Sigmoid colon (tissue), 7 donors: ENCODE results near the gene PADI1. TPM values are rescaled to one million over a fixed set of nuclear protein-coding genes. Genes with fewer than 3 reads are reported as not detected.

ENCODE experiments used
- DNase-seq: peaks from one replicate; pipeline ENCODE4 v3.0.0-alpha.2; 2019
- H3K27ac ChIP-seq, 4 donors: fragments of 200-600 bp; sonication (generic); one replicate each; pipeline ENCODE4 v1.5.1; 2016 to 2019; ENCODE audit warnings: mild to moderate bottlenecking in 1 of 4
- H3K27me3 ChIP-seq, 3 donors: fragments of 200-600 bp; sonication (generic); one replicate each; pipeline ENCODE4 v1.5.1; 2019; ENCODE audit warnings: mild to moderate bottlenecking in 1 of 3
- H3K36me3 ChIP-seq, 4 donors: fragments of 200-600 bp; sonication (generic); one replicate each; pipeline ENCODE4 v1.5.1; 2016 to 2019
- H3K4me1 ChIP-seq, 4 donors: fragments of 200-600 bp; sonication (generic); one replicate each; pipeline ENCODE4 v1.5.1; 2017 to 2019
- H3K4me3 ChIP-seq, 4 donors: fragments of 200-600 bp; sonication (generic); one replicate each; pipeline ENCODE4 v1.5.1; 2017 to 2019; ENCODE audit warnings: mild to moderate bottlenecking in 2 of 4, moderate library complexity in 1 of 4
- H3K9me3 ChIP-seq, 4 donors: fragments of 200-600 bp in 3 of 4; sonication (generic) in 3 of 4; one replicate each; pipeline versions ENCODE4 v1.5.1 to v1.6.1; 2013 to 2019
- CTCF ChIP-seq, 4 experiments: fragments of 450-650 bp in 3 of 4; fragments of 200-600 bp in 1 of 4; IDR thresholded peaks; one replicate each; pipeline ENCODE4 v1.5.1; 2016 to 2019; ENCODE audit warnings: antibody characterized with exemption in 4 of 4, mild to moderate bottlenecking in 3 of 4, moderate library complexity in 2 of 4
- EP300 ChIP-seq, 4 donors: sonication (generic); formaldehyde crosslinking; IDR thresholded peaks; one replicate each; pipeline ENCODE4 v1.6.1; 2017; ENCODE audit warnings: antibody characterized with exemption in 4 of 4
- POLR2A ChIP-seq, 2 donors: fragments of 450-650 bp; IDR thresholded peaks; one replicate each; pipeline ENCODE4 v1.6.1; 2016; ENCODE audit warnings: antibody characterized with exemption in 2 of 2, mild to moderate bottlenecking in 2 of 2, moderate library complexity in 2 of 2
- POLR2AphosphoS5 ChIP-seq, 4 donors: sonication (generic); formaldehyde crosslinking; IDR thresholded peaks; one replicate each; pipeline ENCODE4 v1.6.1; 2017; ENCODE audit warnings: antibody characterized with exemption in 4 of 4
- WGBS, 2 donors: extraction: QIAGEN DNeasy Blood & Tissue Kit; methylation state at CpG; one replicate each; pipeline ENCODE4 v1.1.7; 2013; 5-methylcytosine and 5-hydroxymethylcytosine counted together
- intact Hi-C: fragments of 100-400 bp; cut with DNase I; formaldehyde crosslinking; loops from one replicate; pipeline ENCODE4 v1.15.1; 2023
- polyA plus RNA-seq, 3 donors: library from polyadenylated mRNA; stranded (reverse); fragments of 200-250 nt; gene quantifications; one replicate each; pipeline ENCODE4 v1.2.3, GENCODE V29; 2013
- total RNA-seq, 4 donors: library from RNA; depleted of rRNA; stranded (reverse); fragments of >200 nt; gene quantifications; one replicate each; pipeline ENCODE4 v1.1.0, GENCODE V29; 2016
- donor health status: healthy with polysubstance abuse.
- donor health status: Bipolar disorder and iron deficiency.
- donor health status: healthy.

Gene PADI1
- total and polyA plus RNA-seq, 7 donors, result under 0.01 to 0.92 (median 0.63) TPM; not detected in 4

- 85 to 87% methylated on average over 14 of the region's 14 CpGs for WGBS, 2 donors
- DNase-seq, result no peak
- Histone ChIP-seq H3K27me3 (peaks cover 0 to 17% (median 0%) of the 10 kb centered on the region in 3 donors), H3K4me1 (no peaks in the 10 kb centered on the region), H3K27ac (no peak overlapping the region), H3K36me3 (no peaks in the 10 kb centered on the region), H3K4me3 (no peak overlapping the region), H3K9me3 (no peaks in the 10 kb centered on the region)
- intact Hi-C loops, result no loop called here
- TF ChIP-seq CTCF (IDR thresholded peaks at IDR 0.05), result no peak
- TF ChIP-seq EP300 (IDR thresholded peaks at IDR 0.05), result no peak
- TF ChIP-seq POLR2AphosphoS5 (IDR thresholded peaks at IDR 0.05), result no peak
- no peak for TF ChIP-seq POLR2A (IDR thresholded peaks at IDR 0.05)
Measured at GRCh38 chr1:17278996-17279830, 74.3 kb downstream of the PADI1 start.

- Histone ChIP-seq H3K9me3 (no peaks in the 10 kb centered on the region), H3K4me3 (no peak overlapping the region), H3K36me3 (no peaks in the 10 kb centered on the region), H3K4me1 (no peaks in the 10 kb centered on the region), H3K27ac (no peak overlapping the region), H3K27me3 (peaks cover 0 to 12% (median 0%) of the 10 kb centered on the region in 3 donors)
- TF ChIP-seq CTCF (IDR thresholded peaks at IDR 0.05) (no peak), EP300 (IDR thresholded peaks at IDR 0.05) (no peak), POLR2A (IDR thresholded peaks at IDR 0.05) (no peak), POLR2AphosphoS5 (IDR thresholded peaks at IDR 0.05) (no peak)
- WGBS, 2 donors, result 84 to 85% methylated on average over 7 of the region's 7 CpGs
- intact Hi-C loops, result no loop called here
- DNase-seq, result no peak
Measured at GRCh38 chr1:17280436-17280835, 75.5 kb downstream of the PADI1 start.

DNA sequence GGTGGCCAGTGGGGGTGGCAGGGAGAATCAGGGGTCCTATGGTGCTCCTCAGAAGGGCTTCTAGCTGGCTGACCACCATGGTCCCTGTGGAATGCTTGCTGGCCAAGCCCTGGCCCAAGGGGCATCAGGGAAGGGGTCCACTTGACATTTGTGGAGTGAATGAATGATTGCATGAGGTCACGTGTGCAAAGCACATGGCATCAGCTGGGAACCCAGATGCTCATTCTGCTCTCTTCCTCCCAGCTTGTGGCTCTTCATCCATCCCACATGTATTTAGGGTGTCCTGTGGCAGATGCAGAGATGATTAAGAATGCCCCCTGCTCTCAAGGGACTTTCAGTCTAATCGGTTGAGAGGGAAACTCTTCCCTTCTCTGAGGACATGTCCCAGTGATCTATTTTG is 76.0 kb downstream of the PADI1 start:
- H3K9me3 ChIP-seq, result no peaks in the 10 kb centered on the region
- H3K4me3 ChIP-seq, result no peak overlapping the region
- no peaks in the 10 kb centered on the region for H3K36me3 ChIP-seq
- DNase-seq, result no peak
- peaks cover 0 to 12% (median 0%) of the 10 kb centered on the region in 3 donors for H3K27me3 ChIP-seq
- no peak overlapping the region for H3K27ac ChIP-seq
- no peak for TF ChIP-seq POLR2A (IDR thresholded peaks at IDR 0.05)
- TF ChIP-seq EP300 (IDR thresholded peaks at IDR 0.05), result no peak
- no peak for TF ChIP-seq CTCF (IDR thresholded peaks at IDR 0.05)
- TF ChIP-seq POLR2AphosphoS5 (IDR thresholded peaks at IDR 0.05), result no peak
- WGBS, 2 donors, result 83 to 84% methylated on average over 2 of the region's 2 CpGs
- intact Hi-C loops, result no loop called here
- no peaks in the 10 kb centered on the region for H3K4me1 ChIP-seq

GRCh38 chr1:17281775-17282181 is 76.8 kb downstream of the PADI1 start:
- WGBS, 2 donors, result 44% methylated on average over 8 of the region's 8 CpGs
- Histone ChIP-seq H3K27ac (no peak overlapping the region), H3K27me3 (peaks cover 0 to 8% (median 0%) of the 10 kb centered on the region in 3 donors), H3K36me3 (no peaks in the 10 kb centered on the region), H3K9me3 (no peaks in the 10 kb centered on the region), H3K4me1 (no peaks in the 10 kb centered on the region), H3K4me3 (no peak overlapping the region)
- intact Hi-C loops, result no loop called here
- peak; percentile 22 for DNase-seq
- no peak for TF ChIP-seq CTCF (IDR thresholded peaks at IDR 0.05)
- no peak for TF ChIP-seq POLR2A (IDR thresholded peaks at IDR 0.05)
- no peak for TF ChIP-seq POLR2AphosphoS5 (IDR thresholded peaks at IDR 0.05)
- TF ChIP-seq EP300 (IDR thresholded peaks at IDR 0.05), result no peak
